HepG2 (cell line): ENCODE measurements around the gene RPL4. TPM values are rescaled to one million over a fixed set of nuclear protein-coding genes. Genes with fewer than 3 reads are reported as not detected.

Experiments
- ATAC-seq: fragments of 200-7000 bp; cut with Tn5 transposase; 3 replicates; pipeline ENCODE4 v1.9.1; 2020; ENCODE audit warnings: mild to moderate bottlenecking, moderate library complexity
- BruUV-seq: library from RNA; stranded (reverse); fragments of 400-500 nt; replicated peaks from 2 replicates; lab custom pipeline; 2021; lab: Mats Ljungman, UMichigan
- CTCF ChIA-PET: fragments of 300-600 bp; formaldehyde crosslinking; extraction: SDS; loops from one replicate; lab custom pipeline; 2021; ENCODE audit warnings: low total read pairs, inconsistent platforms, low intra/inter-chr PET ratio; lab: Yijun Ruan, JAX
- POLR2A ChIA-PET: fragments of 350-600 bp; sonication (Branson Sonifier 250); formaldehyde crosslinking; loops from one replicate; lab custom pipeline; 2020; ENCODE audit warnings: antibody characterized with exemption, inconsistent platforms; lab: Yijun Ruan, JAX
- DNase-seq: peaks from one replicate; pipeline ENCODE4 v3.0.0-alpha.2; 2015; ENCODE audit warnings: low spot score
- FAIRE-seq: peaks from 3 replicates; lab custom pipeline; 2011; peaks lifted over from hg19 to GRCh38; lab: Jason Lieb, UNC
- H2AFZ ChIP-seq: one replicate; pipeline ENCODE4 v1.6.1; 2011; ENCODE audit warnings: low read length, inconsistent platforms
- H3K27ac ChIP-seq: fragments of 300-600 bp; 3 replicates; pipeline ENCODE4 v1.8.0; 2011; ENCODE audit warnings: mixed run types, mild to moderate bottlenecking, mixed read lengths, low read length, inconsistent platforms; ENCODE audit not compliant: insufficient read depth; ENCODE audit errors: extremely low read length
- H3K27me3 ChIP-seq, 2 experiments: fragments of 200-600 bp in 1 of 2; 2 replicates in 1 of 2; 3 replicates in 1 of 2; pipeline versions ENCODE4 v1.6.0 to v1.8.0; 2011; ENCODE audit warnings: low read length in 2 of 2, mild to moderate bottlenecking in 2 of 2, moderate library complexity in 2 of 2, inconsistent platforms in 1 of 2; ENCODE audit not compliant: insufficient read depth in 2 of 2, control insufficient read depth in 1 of 2
- H3K36me3 ChIP-seq, 2 experiments: fragments of 200-600 bp in 1 of 2; replicated peaks in 1 of 2; 2 replicates in 1 of 2; 3 replicates in 1 of 2; pipeline versions ENCODE4 v1.5.1 to v1.8.0; 2011; ENCODE audit warnings: low read length in 2 of 2, inconsistent platforms in 1 of 2; ENCODE audit not compliant: insufficient read depth in 2 of 2, control insufficient read depth in 1 of 2
- H3K4me1 ChIP-seq: 2 replicates; pipeline ENCODE4 v1.5.1; 2012; ENCODE audit warnings: low read length, inconsistent platforms; ENCODE audit not compliant: insufficient read depth
- H3K4me2 ChIP-seq: 2 replicates; pipeline ENCODE4 v1.6.0; 2011; ENCODE audit warnings: low read depth, low read length, inconsistent platforms
- H3K4me3 ChIP-seq, 3 experiments: fragments of 200-600 bp in 1 of 3; sonication (generic), shearing (Covaris generic) in 1 of 3; replicated peaks in 1 of 3; 2 replicates each; pipeline ENCODE4 v1.5.1; 2011 to 2016; ENCODE audit warnings: low read length in 3 of 3, inconsistent platforms in 2 of 3, low read depth in 2 of 3, mild to moderate bottlenecking in 2 of 3, control low read depth in 1 of 3, mixed read lengths in 1 of 3; ENCODE audit not compliant: insufficient read depth in 1 of 3
- H3K79me2 ChIP-seq: one replicate; pipeline ENCODE4 v1.6.1; 2011; ENCODE audit warnings: low read length, inconsistent platforms; ENCODE audit not compliant: insufficient read depth
- H3K9ac ChIP-seq: 2 replicates; pipeline ENCODE4 v1.6.0; 2011; ENCODE audit warnings: mild to moderate bottlenecking, low read depth, low read length, inconsistent platforms; ENCODE audit not compliant: insufficient read depth
- H3K9me3 ChIP-seq: 2 replicates; pipeline ENCODE4 v1.5.1; 2012; ENCODE audit warnings: mild to moderate bottlenecking, low read length
- H4K20me1 ChIP-seq: 2 replicates; pipeline ENCODE4 v1.6.0; 2011; ENCODE audit warnings: inconsistent platforms, mild to moderate bottlenecking, low read length, moderate library complexity; ENCODE audit not compliant: insufficient read depth
- ATF7 ChIP-seq, 2 experiments: fragments of 450-650 bp in 1 of 2; sonication (generic) in 1 of 2; formaldehyde crosslinking in 1 of 2; IDR thresholded peaks; 2 replicates each; pipeline versions ENCODE4 v1.4.0 to v1.6.1; 2016 to 2020; ENCODE audit warnings: antibody characterized with exemption in 1 of 2, mild to moderate bottlenecking in 1 of 2, missing genetic modification reagents in 1 of 2
- CCAR2 ChIP-seq: fragments of 200-400 bp; formaldehyde crosslinking; optimal IDR thresholded peaks from 2 replicates; pipeline ENCODE3; 2018; ENCODE audit warnings: low read depth, mild to moderate bottlenecking, low read length, moderate library complexity
- RFXAP ChIP-seq: sonication (generic); formaldehyde crosslinking; IDR thresholded peaks from 2 replicates; pipeline ENCODE4 v1.4.0; 2020; ENCODE audit warnings: missing genetic modification reagents, borderline replicate concordance
- SP5 ChIP-seq: IDR thresholded peaks from 2 replicates; pipeline ENCODE4 v1.6.1; 2016; ENCODE audit warnings: low read depth, borderline replicate concordance
- ZNF441 ChIP-seq: sonication (generic); formaldehyde crosslinking; IDR thresholded peaks from 2 replicates; pipeline ENCODE4 v1.7.0; 2021; ENCODE audit warnings: missing genetic modification reagents, borderline replicate concordance
- WGBS: methylation state at CpG from one replicate; pipeline ENCODE4 v1.1.6; 2017; ENCODE audit warnings: low lambda C conversion rate; 5-methylcytosine and 5-hydroxymethylcytosine counted together
- in situ Hi-C: cut with HindIII; loops from 2 replicates; pipeline ENCODE4 v1.10.0; 2017; ENCODE audit warnings: low pct_unique_long_range_greater_than_20kb; ENCODE audit not compliant: extremely low pct_ligation_motif_present
- intact Hi-C: fragments of 100-400 bp; cut with micrococcal nuclease; formaldehyde crosslinking; loops from one replicate; pipeline ENCODE4 v1.10.0; 2022; ENCODE audit not compliant: unreplicated experiment
- polyA plus RNA-seq, 8 experiments: library from polyadenylated mRNA; depleted of rRNA in 3 of 8; stranded (reverse) in 7 of 8; unstranded in 1 of 8; fragments of >200 nt; fragmentation: Illumina TruSeq in 4 of 8; extraction: Trizol in 4 of 8; gene quantifications; 2 replicates each; pipeline versions ENCODE4 v1.2.1 to v1.2.3, GENCODE V29; 2011 to 2016; ENCODE audit warnings: low read depth in 4 of 8, missing spikeins in 1 of 8, mixed read lengths in 1 of 8; ENCODE audit not compliant: insufficient read depth in 1 of 8
- total RNA-seq, 5 experiments: library from RNA; depleted of rRNA; stranded (reverse); fragments of >200 nt; fragmentation: Illumina TruSeq; extraction: Trizol; gene quantifications; 2 replicates each; pipeline ENCODE4 v1.2.3, GENCODE V29; 2016; ENCODE audit warnings: low read depth in 1 of 5
- TF ChIP-seq, protein P1 (sequence below): sonication (generic); formaldehyde crosslinking; IDR thresholded peaks from 2 replicates; pipeline ENCODE4 v1.4.0; 2020; ENCODE audit warnings: missing genetic modification reagents
- TF ChIP-seq, protein P2 (sequence below): IDR thresholded peaks from 2 replicates; pipeline ENCODE4 v1.4.0; 2020; ENCODE audit warnings: mild to moderate bottlenecking, missing genetic modification reagents

RPL4 gene
- total and polyA plus RNA-seq, 2 of the 13 experiments (the other 11 are each of a cell fraction or from before 2014, with no cell fraction given) = 3,630 to 3,960 TPM

DNA sequence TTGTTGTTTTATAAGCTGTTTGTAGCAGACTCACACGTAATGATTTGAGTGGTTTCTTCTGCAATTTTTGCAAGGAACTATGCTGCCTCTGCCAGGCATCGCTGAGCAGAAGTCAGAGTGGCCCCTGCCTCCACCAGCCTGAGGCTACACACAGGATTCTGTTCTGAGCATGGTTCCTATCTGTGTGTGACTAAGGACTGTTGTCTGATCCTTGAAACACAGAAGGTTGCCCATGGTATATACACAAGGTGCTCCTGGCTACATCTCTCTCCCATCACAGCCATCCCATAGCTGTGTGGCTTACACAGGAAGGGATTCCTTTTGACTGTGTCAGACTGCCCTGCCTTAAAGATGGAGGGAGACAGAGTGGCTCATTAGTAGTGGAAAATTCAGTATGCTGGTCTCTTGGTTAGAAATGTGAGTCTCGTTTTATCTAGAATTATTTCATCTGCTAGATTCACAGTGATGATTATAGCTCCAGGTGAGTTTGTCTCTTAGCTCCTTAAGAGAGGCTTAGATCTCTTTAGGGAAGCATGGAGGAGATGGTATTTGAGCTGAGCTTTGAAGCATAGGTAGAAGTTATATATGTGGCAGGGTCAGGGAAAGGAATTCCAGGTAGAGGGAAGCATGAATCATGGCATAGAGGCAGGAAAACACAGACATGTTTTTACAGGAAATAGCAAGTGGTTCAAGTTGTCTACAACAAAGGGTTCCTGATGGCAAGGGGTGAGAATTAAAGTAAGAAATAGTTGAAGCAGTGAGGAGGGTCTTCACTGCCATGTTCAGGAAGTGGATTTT is 44.6 kb downstream of the RPL4 start:
- H3K4me2 ChIP-seq = no peak overlapping the region
- no peaks in the 10 kb centered on the region for H3K4me1 ChIP-seq
- FAIRE-seq = no peak
- H2AFZ ChIP-seq = no peak overlapping the region
- no peak overlapping the region for H3K9ac ChIP-seq
- ChIA-PET POLR2A (interaction anchor here (0.6 kb wide), 1 partner anchor 102 kb away, joined by 4 read pairs; no protein-coding TSS in a partner anchor), CTCF (no interaction called here)
- WGBS = 93% methylated on average over 3 of the region's 3 CpGs
- BruUV-seq = no TSS peak
- no peak overlapping the region for H3K27ac ChIP-seq
- no peaks in the 10 kb centered on the region for H4K20me1 ChIP-seq
- DNase-seq = no peak
- H3K9me3 ChIP-seq = no peaks in the 10 kb centered on the region
- H3K27me3 ChIP-seq = no peaks in the 10 kb centered on the region
- no peaks in the 10 kb centered on the region for H3K79me2 ChIP-seq
- TF ChIP-seq, protein P1, sequence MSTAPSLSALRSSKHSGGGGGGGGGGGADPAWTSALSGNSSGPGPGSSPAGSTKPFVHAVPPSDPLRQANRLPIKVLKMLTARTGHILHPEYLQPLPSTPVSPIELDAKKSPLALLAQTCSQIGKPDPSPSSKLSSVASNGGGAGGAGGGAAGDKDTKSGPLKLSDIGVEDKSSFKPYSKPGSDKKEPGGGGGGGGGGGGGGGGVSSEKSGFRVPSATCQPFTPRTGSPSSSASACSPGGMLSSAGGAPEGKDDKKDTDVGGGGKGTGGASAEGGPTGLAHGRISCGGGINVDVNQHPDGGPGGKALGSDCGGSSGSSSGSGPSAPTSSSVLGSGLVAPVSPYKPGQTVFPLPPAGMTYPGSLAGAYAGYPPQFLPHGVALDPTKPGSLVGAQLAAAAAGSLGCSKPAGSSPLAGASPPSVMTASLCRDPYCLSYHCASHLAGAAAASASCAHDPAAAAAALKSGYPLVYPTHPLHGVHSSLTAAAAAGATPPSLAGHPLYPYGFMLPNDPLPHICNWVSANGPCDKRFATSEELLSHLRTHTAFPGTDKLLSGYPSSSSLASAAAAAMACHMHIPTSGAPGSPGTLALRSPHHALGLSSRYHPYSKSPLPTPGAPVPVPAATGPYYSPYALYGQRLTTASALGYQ (CRISPR knock-in tag) = no peak
- TF ChIP-seq RFXAP (CRISPR knock-in tag) (no peak), SP5 (CRISPR knock-in tag) (no peak), ATF7 (IDR thresholded peaks at IDR 0.05) (no peak), ATF7 (CRISPR knock-in tag; IDR thresholded peaks at IDR 0.05) (no peak), CCAR2 (no peak), ZNF441 (CRISPR knock-in tag) (no peak)
- TF ChIP-seq, protein P2, sequence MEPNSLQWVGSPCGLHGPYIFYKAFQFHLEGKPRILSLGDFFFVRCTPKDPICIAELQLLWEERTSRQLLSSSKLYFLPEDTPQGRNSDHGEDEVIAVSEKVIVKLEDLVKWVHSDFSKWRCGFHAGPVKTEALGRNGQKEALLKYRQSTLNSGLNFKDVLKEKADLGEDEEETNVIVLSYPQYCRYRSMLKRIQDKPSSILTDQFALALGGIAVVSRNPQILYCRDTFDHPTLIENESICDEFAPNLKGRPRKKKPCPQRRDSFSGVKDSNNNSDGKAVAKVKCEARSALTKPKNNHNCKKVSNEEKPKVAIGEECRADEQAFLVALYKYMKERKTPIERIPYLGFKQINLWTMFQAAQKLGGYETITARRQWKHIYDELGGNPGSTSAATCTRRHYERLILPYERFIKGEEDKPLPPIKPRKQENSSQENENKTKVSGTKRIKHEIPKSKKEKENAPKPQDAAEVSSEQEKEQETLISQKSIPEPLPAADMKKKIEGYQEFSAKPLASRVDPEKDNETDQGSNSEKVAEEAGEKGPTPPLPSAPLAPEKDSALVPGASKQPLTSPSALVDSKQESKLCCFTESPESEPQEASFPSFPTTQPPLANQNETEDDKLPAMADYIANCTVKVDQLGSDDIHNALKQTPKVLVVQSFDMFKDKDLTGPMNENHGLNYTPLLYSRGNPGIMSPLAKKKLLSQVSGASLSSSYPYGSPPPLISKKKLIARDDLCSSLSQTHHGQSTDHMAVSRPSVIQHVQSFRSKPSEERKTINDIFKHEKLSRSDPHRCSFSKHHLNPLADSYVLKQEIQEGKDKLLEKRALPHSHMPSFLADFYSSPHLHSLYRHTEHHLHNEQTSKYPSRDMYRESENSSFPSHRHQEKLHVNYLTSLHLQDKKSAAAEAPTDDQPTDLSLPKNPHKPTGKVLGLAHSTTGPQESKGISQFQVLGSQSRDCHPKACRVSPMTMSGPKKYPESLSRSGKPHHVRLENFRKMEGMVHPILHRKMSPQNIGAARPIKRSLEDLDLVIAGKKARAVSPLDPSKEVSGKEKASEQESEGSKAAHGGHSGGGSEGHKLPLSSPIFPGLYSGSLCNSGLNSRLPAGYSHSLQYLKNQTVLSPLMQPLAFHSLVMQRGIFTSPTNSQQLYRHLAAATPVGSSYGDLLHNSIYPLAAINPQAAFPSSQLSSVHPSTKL = no peak
- TF ChIP-seq, all 625 proteins: peak for 0
- intact Hi-C loops = no loop called here
- in situ Hi-C loops = no loop called here
- H3K4me3 ChIP-seq = no peak overlapping the region
- no peak for ATAC-seq
- peaks cover 4 to 16% of the 10 kb centered on the region in 2 experiments; a peak in 3 of 5 replicates for H3K36me3 ChIP-seq
